Measurements from ENCODE around the gene CKAP2L.
A peak's percentile ranks its signal among the peaks of the same experiment; 100 is the strongest.

The CKAP2L gene

GRCh38 chr2:112762276-112762675 lies 2.1 kb downstream of the CKAP2L start:
- DNase-seq (ENCODE audit: low read depth in 1 of 2, low spot score in 1 of 2), result no peak

DNA sequence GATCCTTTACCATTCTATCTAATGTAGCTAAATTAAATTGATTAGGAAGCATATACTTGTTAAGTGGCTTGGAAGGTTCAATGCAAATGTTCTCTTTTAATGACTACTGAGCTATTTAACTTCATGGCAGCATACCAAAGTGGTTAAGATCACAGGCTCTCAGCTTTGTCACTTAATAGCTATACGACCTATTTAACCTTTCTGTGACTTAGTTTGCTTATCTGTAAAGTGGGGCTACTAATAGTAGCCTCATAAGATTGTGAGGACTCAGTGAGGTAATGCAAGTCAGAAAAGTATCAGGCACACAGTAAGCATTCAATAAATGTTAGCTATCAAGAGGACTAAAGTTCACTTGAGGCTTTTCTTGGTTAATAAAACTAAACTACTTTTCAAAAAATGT lies 4.3 kb downstream of the CKAP2L start:
- no peak for DNase-seq (ENCODE audit: low read depth in 1 of 2, low spot score in 1 of 2)

DNA sequence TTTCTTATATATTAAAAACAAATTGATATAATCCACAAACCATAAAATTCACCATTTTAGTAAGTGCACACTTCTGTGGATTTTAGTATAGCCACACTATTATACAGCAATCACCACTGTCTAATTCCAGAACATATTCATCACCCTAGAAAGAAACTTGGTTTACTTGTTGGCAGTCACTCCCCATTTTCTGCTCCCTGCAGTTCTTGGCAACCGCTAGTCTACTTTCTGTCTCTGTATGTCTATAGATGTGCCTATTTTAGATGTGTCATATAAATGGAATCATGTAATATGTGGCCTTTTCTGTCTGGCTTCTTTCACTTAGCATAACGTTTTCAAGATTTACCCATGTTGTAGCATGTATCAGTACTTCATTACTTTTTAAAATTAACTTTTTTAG lies 5.7 kb downstream of the CKAP2L start:
- no peak for DNase-seq (ENCODE audit: low read depth in 1 of 2, low spot score in 1 of 2)

DNA sequence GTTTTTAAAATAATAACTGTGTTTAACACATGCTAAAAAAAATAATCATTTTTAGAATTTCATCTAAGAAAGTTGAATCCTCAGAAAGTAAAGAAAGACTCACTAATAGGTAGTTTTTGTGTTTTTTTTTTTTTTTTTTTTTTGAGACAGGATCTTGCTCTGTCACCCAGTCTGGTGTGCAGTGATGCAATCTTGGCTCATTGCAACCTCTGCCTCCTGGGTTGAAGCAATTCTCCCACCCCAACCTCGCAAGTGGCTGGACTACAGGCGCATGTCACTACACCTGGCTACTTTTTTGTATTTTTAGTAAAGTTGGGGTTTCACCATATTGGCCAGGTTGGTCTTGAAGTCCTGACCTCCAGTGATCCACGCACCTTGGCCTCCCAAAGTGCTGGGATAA lies 7.1 kb downstream of the CKAP2L start:
- no peak for DNase-seq (ENCODE audit: low read depth in 1 of 2, low spot score in 1 of 2)

GRCh38 chr2:112756207-112756606 lies 8.2 kb downstream of the CKAP2L start:
- no peak for DNase-seq (ENCODE audit: low read depth in 1 of 2, low spot score in 1 of 2)

GRCh38 chr2:112755444-112755843 lies 9.0 kb downstream of the CKAP2L start:
- no peak for DNase-seq (ENCODE audit: low read depth in 1 of 2, low spot score in 1 of 2)

GRCh38 chr2:112754564-112754963 lies 9.8 kb downstream of the CKAP2L start:
- DNase-seq (ENCODE audit: low read depth in 1 of 2, low spot score in 1 of 2), result no peak

DNA sequence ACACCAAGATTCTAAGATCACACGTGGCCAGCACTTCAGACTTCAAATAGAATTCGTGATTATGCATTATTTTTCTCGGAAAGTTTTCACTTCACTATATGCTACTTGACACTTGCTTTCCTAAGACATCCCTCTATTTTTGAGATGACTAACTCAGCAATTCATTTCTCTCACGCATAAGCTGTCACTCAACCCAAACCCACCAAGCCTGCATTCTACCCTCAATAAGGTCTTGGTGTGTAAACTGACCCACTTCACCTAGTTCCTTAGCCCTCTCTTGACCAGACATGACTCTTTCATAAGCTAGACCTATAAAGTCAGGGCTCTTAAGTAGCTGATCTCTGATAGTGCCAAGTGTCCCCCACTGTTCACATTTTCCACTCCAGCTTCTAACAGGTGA lies 11.7 kb downstream of the CKAP2L start:
- DNase-seq (ENCODE audit: low read depth in 1 of 2, low spot score in 1 of 2), result no peak

DNA sequence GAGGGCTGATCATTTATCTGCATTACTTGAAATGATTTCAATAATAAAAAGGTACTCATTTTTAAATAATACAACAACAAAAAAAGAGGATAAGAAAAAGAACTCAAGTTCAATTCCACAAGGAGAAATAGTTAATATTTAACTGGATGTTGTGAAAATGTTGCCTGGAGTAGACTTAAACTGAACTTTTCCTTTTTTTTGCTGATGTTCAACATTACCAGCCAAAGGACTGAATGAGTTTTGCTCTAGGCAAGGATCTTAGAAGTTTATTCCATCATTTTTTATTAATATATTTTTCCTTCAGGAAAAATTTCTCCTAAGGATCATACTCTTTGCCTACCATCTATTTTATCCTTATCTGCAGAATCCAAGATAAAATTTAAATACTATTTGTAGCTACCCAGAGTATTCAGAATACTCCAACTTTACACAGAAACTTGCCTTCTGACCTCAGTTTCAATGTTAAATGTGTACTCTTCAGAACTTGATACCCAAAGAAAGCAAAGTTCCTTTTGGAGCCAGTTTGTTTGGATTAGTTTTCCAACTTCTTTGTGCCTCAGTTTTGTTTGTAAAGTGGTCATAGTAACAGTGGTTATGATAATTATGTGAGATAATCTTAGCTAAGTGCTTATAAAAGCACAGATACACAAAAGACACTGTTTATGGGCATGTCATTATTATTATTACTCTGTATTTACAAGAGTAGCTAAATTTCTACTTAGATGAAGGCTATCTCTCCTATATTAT lies 12.8 kb downstream of the CKAP2L start:
- DNase-seq (ENCODE audit: low read depth in 1 of 2, low spot score in 1 of 2), result no peak

GRCh38 chr2:112750560-112750843 lies 13.9 kb downstream of the CKAP2L start:
- no peak for DNase-seq (ENCODE audit: low read depth in 1 of 2, low spot score in 1 of 2)

- peak; percentile 66 for DNase-seq (ENCODE audit: low read depth in 1 of 2, low spot score in 1 of 2)
Observed at GRCh38 chr2:112749755-112750559, 14.5 kb downstream of the CKAP2L start.

DNA sequence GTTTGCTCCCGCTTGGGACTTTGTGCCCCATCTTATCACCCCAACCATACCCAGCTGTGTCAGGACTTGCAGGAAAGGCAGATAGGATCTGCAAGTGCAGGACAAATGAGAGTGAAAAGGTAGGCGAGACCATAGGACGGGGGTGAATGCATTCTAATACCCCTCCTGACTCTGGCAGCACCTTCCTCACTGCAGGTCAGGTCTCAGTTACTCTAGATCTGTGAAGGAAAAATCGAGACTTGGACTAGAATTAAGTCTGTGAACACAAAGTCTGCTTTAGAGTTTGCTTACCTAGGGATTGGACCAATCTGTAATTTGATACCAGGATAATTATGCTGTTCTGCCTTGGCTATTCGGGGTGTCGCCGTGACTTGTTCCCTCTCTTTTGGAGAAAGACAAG lies 23.9 kb downstream of the CKAP2L start:
- no peak for DNase-seq (ENCODE audit: low read depth in 1 of 2, low spot score in 1 of 2)

- no peak for DNase-seq (ENCODE audit: low read depth in 1 of 2, low spot score in 1 of 2)
Observed at GRCh38 chr2:112737542-112738232, 26.7 kb downstream of the CKAP2L start.

GRCh38 chr2:112733871-112734270 lies 30.5 kb downstream of the CKAP2L start:
- no peak for DNase-seq (ENCODE audit: low read depth in 1 of 2, low spot score in 1 of 2)

- no peak for DNase-seq (ENCODE audit: low read depth in 1 of 2, low spot score in 1 of 2)
Observed at GRCh38 chr2:112733456-112733855, 31.0 kb downstream of the CKAP2L start.

GRCh38 chr2:112731479-112731878 lies 32.9 kb downstream of the CKAP2L start:
- DNase-seq (ENCODE audit: low read depth in 1 of 2, low spot score in 1 of 2), result no peak

GRCh38 chr2:112730791-112731190 lies 33.6 kb downstream of the CKAP2L start:
- no peak for DNase-seq (ENCODE audit: low read depth in 1 of 2, low spot score in 1 of 2)

DNA sequence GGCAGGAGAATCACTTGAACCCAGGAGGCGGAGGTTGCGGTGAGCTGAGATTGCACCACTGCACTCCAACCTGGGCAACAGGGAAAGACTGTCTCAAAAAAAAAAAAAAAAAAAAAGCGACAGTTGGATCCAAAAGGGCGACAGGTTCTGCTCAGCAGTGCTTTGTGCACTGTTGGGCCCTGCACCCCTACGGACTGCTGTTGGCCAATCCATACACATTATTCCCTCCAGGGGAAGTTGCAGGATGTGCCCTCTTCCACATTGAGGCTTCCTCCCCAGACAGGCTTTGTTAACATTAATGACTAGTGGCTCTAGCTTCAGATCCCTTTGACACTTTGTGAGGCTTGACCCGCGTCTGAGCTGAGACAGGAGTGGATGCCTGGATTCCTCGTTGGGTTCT lies 34.2 kb downstream of the CKAP2L start:
- DNase-seq (ENCODE audit: low read depth in 1 of 2, low spot score in 1 of 2), result no peak

GRCh38 chr2:112728378-112729175 lies 35.8 kb downstream of the CKAP2L start:
- no peak for DNase-seq (ENCODE audit: low read depth in 1 of 2, low spot score in 1 of 2)

DNA sequence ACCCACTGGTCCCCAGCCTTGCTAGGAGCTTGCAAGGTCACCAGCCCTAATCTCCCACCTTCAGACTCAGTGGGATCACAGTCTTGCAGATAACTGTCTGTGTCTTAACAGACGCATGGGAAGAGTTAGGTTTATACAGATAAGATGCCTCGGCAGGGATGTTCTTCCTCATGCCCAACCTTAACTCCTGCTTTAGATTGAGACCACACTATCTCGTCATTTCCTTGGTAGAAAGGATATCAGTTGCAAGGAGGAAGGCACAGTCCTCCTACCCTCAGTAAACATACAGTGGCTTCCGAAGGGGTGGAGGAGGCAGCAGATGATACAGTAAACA lies 36.4 kb downstream of the CKAP2L start:
- DNase-seq (ENCODE audit: low read depth in 1 of 2, low spot score in 1 of 2), result no peak

GRCh38 chr2:112727276-112728028 lies 37.0 kb downstream of the CKAP2L start:
- no peak for DNase-seq (ENCODE audit: low read depth in 1 of 2, low spot score in 1 of 2)
